GM19193 (cell line): ENCODE data around the gene PRKAR2A.

Experiments used
- POLR2A ChIP-seq: IDR thresholded peaks from 4 replicates; pipeline ENCODE4 v1.6.1; 2011; ENCODE audit not compliant: insufficient read depth, insufficient read length; ENCODE audit errors: extremely low read depth

Gene PRKAR2A

GRCh38 chr3:48707157-48707556, 140.5 kb downstream of the PRKAR2A start:
- TF ChIP-seq POLR2A: no peak

GRCh38 chr3:48702320-48702920, 145.3 kb downstream of the PRKAR2A start:
- TF ChIP-seq POLR2A: no peak

- no peak for TF ChIP-seq POLR2A
Observed at GRCh38 chr3:48700731-48701405, 146.8 kb downstream of the PRKAR2A start.

GRCh38 chr3:48698891-48699290, 148.8 kb downstream of the PRKAR2A start:
- no peak for TF ChIP-seq POLR2A

- TF ChIP-seq POLR2A: no peak
Observed at GRCh38 chr3:48697952-48698351, 149.7 kb downstream of the PRKAR2A start.

GRCh38 chr3:48696601-48697000, 151.1 kb downstream of the PRKAR2A start:
- no peak for TF ChIP-seq POLR2A
